ENCODE measurements around the gene THEM5. TPM values are rescaled to one million over a fixed set of nuclear protein-coding genes. Genes with fewer than 3 reads are reported as not detected.

Gene THEM5
- total RNA-seq, 4 donors from 2014 or later = not detected

DNA sequence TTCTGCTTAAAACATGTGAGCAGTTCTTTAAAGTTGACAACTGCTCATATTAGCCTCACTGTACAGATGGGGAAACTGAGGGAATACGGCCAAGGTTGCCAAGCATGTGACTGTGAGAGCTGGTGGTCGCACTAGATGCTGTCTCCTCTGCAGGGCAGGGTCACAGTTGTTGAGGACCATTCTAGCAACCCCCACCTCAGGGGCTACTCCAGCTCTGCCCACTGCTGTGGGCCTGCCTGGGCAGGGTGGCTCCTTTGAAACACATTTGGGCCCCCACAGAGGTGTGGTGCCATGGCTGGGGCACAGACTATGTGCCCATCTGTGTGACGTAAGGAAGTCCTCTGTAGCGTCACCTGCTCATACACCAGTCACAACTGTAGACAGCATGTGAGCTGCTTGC is 779 bp downstream of the THEM5 start:
- no peak for DNase-seq
- Histone ChIP-seq H3K36me3 (no peaks in the 10 kb centered on the region), H3K4me3 (no peak overlapping the region), H3K4me1 (no peaks in the 10 kb centered on the region), H3K27me3 (no peaks in the 10 kb centered on the region), H3K27ac (no peak overlapping the region), H3K9me3 (no peaks in the 10 kb centered on the region)
- no peak for TF ChIP-seq POLR2A (IDR thresholded peaks at IDR 0.05)
- TF ChIP-seq, protein P1, sequence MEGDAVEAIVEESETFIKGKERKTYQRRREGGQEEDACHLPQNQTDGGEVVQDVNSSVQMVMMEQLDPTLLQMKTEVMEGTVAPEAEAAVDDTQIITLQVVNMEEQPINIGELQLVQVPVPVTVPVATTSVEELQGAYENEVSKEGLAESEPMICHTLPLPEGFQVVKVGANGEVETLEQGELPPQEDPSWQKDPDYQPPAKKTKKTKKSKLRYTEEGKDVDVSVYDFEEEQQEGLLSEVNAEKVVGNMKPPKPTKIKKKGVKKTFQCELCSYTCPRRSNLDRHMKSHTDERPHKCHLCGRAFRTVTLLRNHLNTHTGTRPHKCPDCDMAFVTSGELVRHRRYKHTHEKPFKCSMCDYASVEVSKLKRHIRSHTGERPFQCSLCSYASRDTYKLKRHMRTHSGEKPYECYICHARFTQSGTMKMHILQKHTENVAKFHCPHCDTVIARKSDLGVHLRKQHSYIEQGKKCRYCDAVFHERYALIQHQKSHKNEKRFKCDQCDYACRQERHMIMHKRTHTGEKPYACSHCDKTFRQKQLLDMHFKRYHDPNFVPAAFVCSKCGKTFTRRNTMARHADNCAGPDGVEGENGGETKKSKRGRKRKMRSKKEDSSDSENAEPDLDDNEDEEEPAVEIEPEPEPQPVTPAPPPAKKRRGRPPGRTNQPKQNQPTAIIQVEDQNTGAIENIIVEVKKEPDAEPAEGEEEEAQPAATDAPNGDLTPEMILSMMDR (IDR thresholded peaks at IDR 0.05) = no peak

DNA sequence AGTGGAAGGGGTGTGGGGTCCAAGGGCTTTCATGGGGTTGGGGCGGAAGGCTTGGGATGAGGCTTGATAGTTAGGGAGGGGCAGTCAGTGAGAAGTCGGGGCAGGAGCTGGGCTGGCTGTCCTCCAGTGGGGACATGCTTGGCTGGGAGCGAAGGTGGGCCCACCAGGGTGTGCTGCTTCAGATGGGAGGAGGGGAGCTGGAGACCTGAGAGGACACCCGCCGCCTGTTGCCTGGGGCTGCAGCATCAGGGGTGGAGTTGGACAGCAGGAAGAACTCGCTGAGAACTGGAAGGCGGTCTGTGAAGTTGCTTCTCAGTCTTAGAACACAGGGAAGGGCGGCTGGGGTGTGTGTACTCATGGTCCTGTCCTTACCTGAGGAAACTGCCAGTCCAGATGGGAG is 1.6 kb downstream of the THEM5 start:
- DNase-seq = no peak
- H3K27ac ChIP-seq = no peak overlapping the region
- TF ChIP-seq, protein P1 (IDR thresholded peaks at IDR 0.05) = no peak
- no peak for TF ChIP-seq POLR2A (IDR thresholded peaks at IDR 0.05)
- no peak overlapping the region for H3K4me3 ChIP-seq
- H3K4me1 ChIP-seq = no peaks in the 10 kb centered on the region
- no peaks in the 10 kb centered on the region for H3K36me3 ChIP-seq
- no peaks in the 10 kb centered on the region for H3K27me3 ChIP-seq
- H3K9me3 ChIP-seq = no peaks in the 10 kb centered on the region

DNA sequence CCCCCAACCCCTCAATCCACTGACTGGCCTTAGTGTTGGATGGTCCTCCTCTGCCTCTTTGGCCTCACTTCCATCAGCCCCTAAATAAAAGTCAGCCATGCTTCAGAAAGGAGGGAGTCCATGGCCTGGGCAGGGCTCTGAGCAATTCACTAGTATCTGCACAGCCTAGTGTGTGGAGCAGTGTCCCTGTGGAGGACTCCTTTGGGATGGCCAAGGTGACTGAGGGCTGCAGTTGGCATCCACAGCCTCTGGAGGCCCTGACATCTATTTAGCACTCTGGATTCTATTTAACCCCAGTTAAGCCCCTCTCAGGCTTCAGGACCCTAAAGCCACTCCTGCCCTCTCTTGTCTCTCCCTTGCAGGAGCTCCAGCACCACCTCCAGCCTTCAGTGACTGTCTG is 3.6 kb downstream of the THEM5 start:
- Histone ChIP-seq H3K36me3 (no peaks in the 10 kb centered on the region), H3K4me1 (no peaks in the 10 kb centered on the region), H3K9me3 (no peaks in the 10 kb centered on the region), H3K27ac (no peak overlapping the region), H3K27me3 (no peaks in the 10 kb centered on the region), H3K4me3 (no peak overlapping the region)
- DNase-seq = peak in 1 of 3 donors; percentile 33
- TF ChIP-seq, protein P1 (IDR thresholded peaks at IDR 0.05) = no peak
- no peak for TF ChIP-seq POLR2A (IDR thresholded peaks at IDR 0.05)

GRCh38 chr1:151849126-151849525 is 4.4 kb downstream of the THEM5 start:
- TF ChIP-seq, protein P1 (IDR thresholded peaks at IDR 0.05) = no peak
- no peak for TF ChIP-seq POLR2A (IDR thresholded peaks at IDR 0.05)
- Histone ChIP-seq H3K4me1 (no peaks in the 10 kb centered on the region), H3K27me3 (no peaks in the 10 kb centered on the region), H3K9me3 (no peaks in the 10 kb centered on the region), H3K27ac (no peak overlapping the region), H3K36me3 (no peaks in the 10 kb centered on the region), H3K4me3 (no peak overlapping the region)
- no peak for DNase-seq

DNA sequence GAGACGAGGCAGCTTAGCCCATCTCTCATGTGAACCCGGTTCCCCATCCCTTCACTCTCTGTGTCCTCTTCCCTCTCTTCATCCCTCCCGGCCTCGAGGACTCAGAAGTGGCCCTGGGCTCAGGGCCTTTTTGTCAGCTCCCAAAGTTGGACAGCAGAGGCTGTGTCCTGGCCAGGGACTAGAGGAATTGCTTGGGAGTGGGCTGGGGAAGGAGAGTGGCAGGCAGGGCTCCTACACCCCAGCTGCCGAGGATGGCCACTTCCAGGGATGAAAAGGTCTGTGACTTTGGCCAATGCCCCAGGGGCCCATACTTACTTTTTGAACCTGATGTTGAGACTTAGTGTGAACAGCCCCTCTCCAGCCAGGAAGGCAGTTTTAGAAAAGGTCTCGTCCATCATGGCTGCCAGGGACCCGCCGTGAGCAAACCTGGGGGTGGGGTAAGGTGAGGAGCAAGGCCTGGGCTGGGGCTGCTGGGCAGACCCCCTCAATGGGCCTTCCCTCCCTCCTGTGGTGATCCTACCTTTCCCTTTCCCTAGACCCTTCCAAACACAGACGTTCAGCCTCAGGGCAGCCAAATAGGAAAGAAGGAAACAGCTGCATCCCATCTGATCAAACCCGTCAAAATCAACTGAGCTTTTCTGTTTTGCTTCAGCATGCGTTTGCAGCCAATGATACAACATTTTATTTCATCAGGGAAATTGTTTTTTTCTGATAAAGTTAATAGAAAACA is 5.5 kb downstream of the THEM5 start:
- Histone ChIP-seq H3K4me3 (no peak overlapping the region), H3K9me3 (no peaks in the 10 kb centered on the region), H3K27me3 (no peaks in the 10 kb centered on the region), H3K36me3 (no peaks in the 10 kb centered on the region), H3K4me1 (no peaks in the 10 kb centered on the region), H3K27ac (no peak overlapping the region)
- TF ChIP-seq, protein P1 (IDR thresholded peaks at IDR 0.05) = no peak
- no peak for TF ChIP-seq POLR2A (IDR thresholded peaks at IDR 0.05)
- DNase-seq = peak in 1 of 3 donors; percentile 11

All from Peyer's patch (tissue), 4 donors.